DND-41 (cell line): ENCODE measurements around the gene ANO1.

ENCODE experiments used
- ATAC-seq: fragments of 200-7000 bp; cut with Tn5 transposase; 3 replicates; pipeline ENCODE4 v1.9.1; 2021; ENCODE audit warnings: low read depth; ENCODE audit not compliant: insufficient read depth
- DNase-seq: peaks from one replicate; pipeline ENCODE4 v3.0.0-alpha.2; 2020
- H2AFZ ChIP-seq: 2 replicates; pipeline ENCODE4 v1.6.0; 2012; ENCODE audit warnings: low read depth, low read length
- H3K27ac ChIP-seq: 2 replicates; pipeline ENCODE4 v1.5.1; 2012; ENCODE audit warnings: low read length, inconsistent platforms
- H3K27me3 ChIP-seq: fragments of 200-600 bp; sonication (generic); 2 replicates; pipeline ENCODE4 v1.6.0; 2012; ENCODE audit warnings: low read length, mild to moderate bottlenecking, inconsistent platforms; ENCODE audit not compliant: insufficient read depth, poor library complexity
- H3K36me3 ChIP-seq: 2 replicates; pipeline ENCODE4 v1.5.1; 2012; ENCODE audit warnings: low read length, inconsistent platforms; ENCODE audit not compliant: insufficient read depth
- H3K4me1 ChIP-seq: 2 replicates; pipeline ENCODE4 v1.5.1; 2012; ENCODE audit warnings: mild to moderate bottlenecking, low read length; ENCODE audit not compliant: insufficient read depth
- H3K4me2 ChIP-seq: 2 replicates; pipeline ENCODE4 v1.6.0; 2012; ENCODE audit warnings: mild to moderate bottlenecking, moderate library complexity, low read length, inconsistent platforms; ENCODE audit not compliant: insufficient read depth
- H3K4me3 ChIP-seq, 2 experiments: fragments of 200-600 bp in 1 of 2; shearing (Covaris generic) in 1 of 2; 2 replicates each; pipeline ENCODE4 v1.5.1; 2012 to 2016; ENCODE audit warnings: inconsistent platforms in 2 of 2, low read length in 2 of 2, mild to moderate bottlenecking in 2 of 2, low read depth in 1 of 2, moderate library complexity in 1 of 2
- H3K79me2 ChIP-seq: 2 replicates; pipeline ENCODE4 v1.6.0; 2012; ENCODE audit warnings: low read length, inconsistent platforms; ENCODE audit not compliant: insufficient read depth
- H3K9ac ChIP-seq: 2 replicates; pipeline ENCODE4 v1.6.0; 2012; ENCODE audit warnings: low read depth, mild to moderate bottlenecking, inconsistent platforms, low read length, moderate library complexity
- H3K9me3 ChIP-seq: 2 replicates; pipeline ENCODE4 v1.5.1; 2012; ENCODE audit warnings: low read length, moderate library complexity, mild to moderate bottlenecking, inconsistent platforms; ENCODE audit not compliant: insufficient read depth, severe bottlenecking
- H4K20me1 ChIP-seq: 2 replicates; pipeline ENCODE4 v1.6.0; 2012; ENCODE audit warnings: low read length; ENCODE audit not compliant: insufficient read depth
- EZH2 ChIP-seq: IDR thresholded peaks from 3 replicates; pipeline ENCODE4 v1.6.1; 2012; ENCODE audit warnings: borderline replicate concordance, low read depth, mild to moderate bottlenecking, moderate library complexity, low read length, inconsistent platforms; ENCODE audit not compliant: severe bottlenecking
- TF ChIP-seq, protein P1 (sequence below): IDR thresholded peaks from 2 replicates; pipeline ENCODE4 v1.5.1; 2012; ENCODE audit warnings: borderline replicate concordance, low read length, moderate library complexity, mild to moderate bottlenecking; ENCODE audit not compliant: poor library complexity, severe bottlenecking; ENCODE audit errors: extremely low read depth

Gene ANO1

DNA sequence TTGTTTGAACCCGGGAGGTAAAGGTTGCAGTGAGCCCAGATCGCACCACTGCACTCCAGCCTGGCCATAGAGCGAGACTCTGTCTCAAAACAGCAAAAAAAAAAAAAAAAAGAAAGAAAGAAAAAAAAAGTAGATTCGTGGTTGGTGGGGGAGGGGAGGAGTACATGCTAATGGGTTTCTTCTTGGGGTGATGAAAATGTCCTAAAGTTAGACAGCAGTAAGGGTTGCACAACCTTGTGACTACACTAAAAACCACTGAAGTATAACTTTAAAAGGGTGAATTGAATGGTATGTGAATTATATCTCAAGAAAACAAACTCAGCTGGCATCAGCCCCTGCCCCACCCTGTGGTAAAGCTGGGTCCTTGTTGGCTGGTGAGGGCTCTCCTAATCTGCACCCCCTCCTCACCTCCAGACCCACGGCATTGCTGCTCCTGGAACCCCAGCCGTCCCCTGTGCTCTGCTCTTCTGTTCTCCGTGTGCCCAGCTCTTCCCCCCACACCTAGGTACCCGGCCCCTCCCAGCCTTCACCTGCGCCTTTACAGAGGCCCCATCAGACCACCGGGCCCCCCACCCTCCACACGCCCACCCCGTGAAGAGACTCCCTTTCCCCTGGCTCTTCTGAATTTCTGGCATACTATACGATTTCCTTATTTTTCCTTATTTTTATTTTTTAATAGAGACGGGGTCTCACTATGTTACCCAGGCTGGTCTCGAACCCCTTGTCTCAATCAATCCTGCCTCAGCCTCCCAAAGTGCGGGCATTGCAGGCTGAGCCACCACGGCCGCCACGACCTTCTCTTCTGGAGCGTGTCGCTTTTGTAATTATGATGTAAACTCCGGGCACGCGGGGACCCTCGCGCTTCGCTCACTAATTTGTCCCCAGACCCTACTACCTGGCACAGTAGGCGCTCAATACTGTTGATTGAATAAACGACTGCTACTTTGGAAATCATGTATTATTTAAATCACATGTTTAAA is 124.1 kb downstream of the ANO1 start:
- no peak for ATAC-seq
- peaks cover 33% of the 10 kb centered on the region for H4K20me1 ChIP-seq
- H3K9ac ChIP-seq, result peak overlapping the region; percentile 94
- H3K4me3 ChIP-seq, result peak overlapping the region in 1 of 2 experiments; percentile 89; a peak in 2 of 4 replicates
- H3K79me2 ChIP-seq, result peaks cover 38% of the 10 kb centered on the region
- TF ChIP-seq, protein P1, sequence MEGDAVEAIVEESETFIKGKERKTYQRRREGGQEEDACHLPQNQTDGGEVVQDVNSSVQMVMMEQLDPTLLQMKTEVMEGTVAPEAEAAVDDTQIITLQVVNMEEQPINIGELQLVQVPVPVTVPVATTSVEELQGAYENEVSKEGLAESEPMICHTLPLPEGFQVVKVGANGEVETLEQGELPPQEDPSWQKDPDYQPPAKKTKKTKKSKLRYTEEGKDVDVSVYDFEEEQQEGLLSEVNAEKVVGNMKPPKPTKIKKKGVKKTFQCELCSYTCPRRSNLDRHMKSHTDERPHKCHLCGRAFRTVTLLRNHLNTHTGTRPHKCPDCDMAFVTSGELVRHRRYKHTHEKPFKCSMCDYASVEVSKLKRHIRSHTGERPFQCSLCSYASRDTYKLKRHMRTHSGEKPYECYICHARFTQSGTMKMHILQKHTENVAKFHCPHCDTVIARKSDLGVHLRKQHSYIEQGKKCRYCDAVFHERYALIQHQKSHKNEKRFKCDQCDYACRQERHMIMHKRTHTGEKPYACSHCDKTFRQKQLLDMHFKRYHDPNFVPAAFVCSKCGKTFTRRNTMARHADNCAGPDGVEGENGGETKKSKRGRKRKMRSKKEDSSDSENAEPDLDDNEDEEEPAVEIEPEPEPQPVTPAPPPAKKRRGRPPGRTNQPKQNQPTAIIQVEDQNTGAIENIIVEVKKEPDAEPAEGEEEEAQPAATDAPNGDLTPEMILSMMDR, result no peak
- no peak for TF ChIP-seq EZH2
- H3K36me3 ChIP-seq, result peaks cover 32% of the 10 kb centered on the region
- no peaks in the 10 kb centered on the region for H3K9me3 ChIP-seq
- peaks cover 34% of the 10 kb centered on the region for H3K4me1 ChIP-seq
- H3K4me2 ChIP-seq, result peak overlapping the region; percentile 60
- peak overlapping the region; percentile 72 for H2AFZ ChIP-seq
- peak overlapping the region; percentile 65 for H3K27ac ChIP-seq
- H3K27me3 ChIP-seq, result no peaks in the 10 kb centered on the region
- DNase-seq, result no peak

DNA sequence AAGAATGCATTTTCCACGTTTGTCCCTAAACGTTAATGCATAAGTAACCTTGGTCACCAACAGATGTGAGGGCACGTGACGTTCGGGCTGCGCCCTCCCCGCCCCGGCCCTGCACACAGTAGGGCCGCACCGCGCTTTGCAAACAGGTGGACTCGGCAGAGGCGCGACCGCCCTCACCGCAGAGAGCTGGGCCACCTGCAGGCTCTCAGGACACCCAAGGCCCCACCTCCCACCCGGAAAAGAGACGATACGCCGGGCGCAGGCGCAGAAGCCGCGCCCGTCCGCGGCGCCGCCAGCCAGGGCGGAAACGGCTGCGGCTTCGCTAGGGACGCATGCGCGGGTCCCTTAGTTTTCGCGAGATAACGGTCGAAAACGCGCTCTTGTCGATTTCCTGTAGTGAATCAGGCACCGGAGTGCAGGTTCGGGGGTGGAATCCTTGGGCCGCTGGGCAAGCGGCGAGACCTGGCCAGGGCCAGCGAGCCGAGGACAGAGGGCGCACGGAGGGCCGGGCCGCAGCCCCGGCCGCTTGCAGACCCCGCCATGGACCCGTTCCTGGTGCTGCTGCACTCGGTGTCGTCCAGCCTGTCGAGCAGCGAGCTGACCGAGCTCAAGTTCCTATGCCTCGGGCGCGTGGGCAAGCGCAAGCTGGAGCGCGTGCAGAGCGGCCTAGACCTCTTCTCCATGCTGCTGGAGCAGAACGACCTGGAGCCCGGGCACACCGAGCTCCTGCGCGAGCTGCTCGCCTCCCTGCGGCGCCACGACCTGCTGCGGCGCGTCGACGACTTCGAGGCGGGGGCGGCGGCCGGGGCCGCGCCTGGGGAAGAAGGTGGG is 125.0 kb downstream of the ANO1 start, which contains the start of gene FADD:
Gene FADD, plus strand, starts transcription at position 377 of the 831 bp plus-strand sequence. Its CDS starts 164 bp downstream, at position 541.
- H3K36me3 ChIP-seq, result peaks cover 41% of the 10 kb centered on the region
- no peaks in the 10 kb centered on the region for H3K9me3 ChIP-seq
- no peaks in the 10 kb centered on the region for H3K27me3 ChIP-seq
- DNase-seq (peak; percentile 94), ATAC-seq (peak; percentile 79)
- TF ChIP-seq, protein P1, result no peak
- peaks cover 45% of the 10 kb centered on the region for H3K79me2 ChIP-seq
- H3K4me2 ChIP-seq, result peak within 1 kb of the TSS; percentile 93
- peak within 1 kb of the TSS; percentile 94 for H3K9ac ChIP-seq
- peak within 1 kb of the TSS; percentile 75 to 89 for H3K4me3 ChIP-seq
- H4K20me1 ChIP-seq, result peaks cover 42% of the 10 kb centered on the region
- peak within 1 kb of the TSS; percentile 80 for H2AFZ ChIP-seq
- H3K27ac ChIP-seq, result peak within 1 kb of the TSS; percentile 93
- H3K4me1 ChIP-seq, result peaks cover 34% of the 10 kb centered on the region

DNA sequence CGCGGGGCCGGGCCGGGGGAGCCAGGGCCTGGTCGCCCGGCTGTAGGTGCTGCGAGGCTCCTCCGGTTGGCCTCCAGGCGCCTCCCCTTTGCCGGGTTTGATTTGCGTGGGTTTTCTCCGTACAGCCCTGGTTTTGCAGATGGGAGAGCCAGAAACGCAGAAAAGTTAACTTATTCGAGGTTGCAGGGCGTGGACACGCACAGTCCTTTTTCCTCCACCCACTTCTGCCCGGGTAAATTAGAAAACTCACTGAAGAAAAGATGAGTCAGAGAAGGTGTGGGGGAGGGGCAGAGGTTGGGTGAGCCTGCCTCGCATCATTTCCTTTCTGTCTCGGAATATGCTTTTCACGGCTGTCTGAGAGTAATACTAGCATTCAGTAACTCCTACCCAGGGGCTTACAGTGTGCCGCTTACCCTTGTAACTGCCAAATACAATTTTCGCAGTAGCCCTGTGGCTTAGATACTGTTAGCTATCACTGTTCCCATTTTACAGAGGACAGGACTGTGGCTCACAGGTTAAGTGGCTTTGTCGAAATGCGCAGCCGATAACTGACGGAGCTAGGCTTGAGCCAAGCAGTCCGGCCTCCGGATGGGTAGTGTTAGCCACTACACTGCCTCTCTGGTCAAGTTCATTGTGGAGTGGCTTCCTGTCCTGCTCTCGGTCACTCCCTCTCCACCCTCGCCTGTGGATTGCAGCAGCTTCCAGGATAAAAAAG is 125.8 kb downstream of the ANO1 start:
- peaks cover 34% of the 10 kb centered on the region for H3K4me1 ChIP-seq
- peak overlapping the region; percentile 80 for H2AFZ ChIP-seq
- peaks cover 50% of the 10 kb centered on the region for H4K20me1 ChIP-seq

More for the DNA sequence above, 125.8 kb downstream of the ANO1 start:
- H3K27ac ChIP-seq, result peak overlapping the region; percentile 93
- no peaks in the 10 kb centered on the region for H3K27me3 ChIP-seq
- ATAC-seq (peak; percentile 57), DNase-seq (peak; percentile 80)
- no peak for TF ChIP-seq EZH2
- TF ChIP-seq, protein P1, result no peak
- peak overlapping the region; percentile 93 for H3K4me2 ChIP-seq
- H3K9me3 ChIP-seq, result no peaks in the 10 kb centered on the region
- peaks cover 48% of the 10 kb centered on the region for H3K36me3 ChIP-seq
- H3K4me3 ChIP-seq, result peak overlapping the region; percentile 75 to 89
- peaks cover 45% of the 10 kb centered on the region for H3K79me2 ChIP-seq
- H3K9ac ChIP-seq, result peak overlapping the region; percentile 94
